Left lung (tissue), 10 donors: ENCODE results near the gene BCAT1. TPM values are rescaled to one million over a fixed set of nuclear protein-coding genes. Genes with fewer than 3 reads are reported as not detected.
A peak's percentile ranks its signal among the peaks of the same experiment; 100 is the strongest.

Experiments
- ATAC-seq: fragments of 200-7000 bp; cut with Tn5 transposase; one replicate; pipeline ENCODE4 v1.9.1; 2020; ENCODE audit warnings: moderate library complexity
- DNase-seq, 4 donors: peaks; one replicate each; pipeline ENCODE4 v3.0.0-alpha.2; 2013 to 2020
- H3K27ac ChIP-seq, 2 donors: fragments of 200-600 bp; sonication (generic) in 1 of 2; one replicate each; pipeline versions ENCODE4 v1.5.0 to v1.8.0; 2020 to 2021
- H3K27me3 ChIP-seq, 2 donors: fragments of 200-600 bp; sonication (generic) in 1 of 2; one replicate each; pipeline versions ENCODE4 v1.5.0 to v1.8.0; 2020 to 2021
- H3K36me3 ChIP-seq, 2 donors: fragments of 200-600 bp; sonication (generic) in 1 of 2; one replicate each; pipeline versions ENCODE4 v1.5.0 to v1.8.0; 2020 to 2021
- H3K4me1 ChIP-seq, 2 donors: fragments of 200-600 bp; one replicate each; pipeline ENCODE4 v1.8.0; 2021
- H3K4me3 ChIP-seq, 2 donors: fragments of 200-600 bp; sonication (generic) in 1 of 2; one replicate each; pipeline versions ENCODE4 v1.5.0 to v1.8.0; 2020 to 2021; ENCODE audit warnings: mild to moderate bottlenecking in 1 of 2
- H3K9me3 ChIP-seq, 2 donors: fragments of 200-600 bp; sonication (generic) in 1 of 2; one replicate each; pipeline versions ENCODE4 v1.5.0 to v1.8.0; 2020 to 2021
- intact Hi-C, 2 donors: fragments of 100-400 bp; cut with DNase I; formaldehyde crosslinking; loops; one replicate each; pipeline versions ENCODE4 v1.11.2 to v1.14.2; 2022
- polyA plus RNA-seq, 6 donors: library from polyadenylated mRNA; unstranded; fragments of 120-200 nt; gene quantifications; one replicate each; pipeline ENCODE4 v1.2.1, GENCODE V29; 2013; ENCODE audit not compliant: insufficient read length in 6 of 6
- total RNA-seq, 2 donors: library from RNA; stranded (reverse); fragmentation: NEBNext Ultra II Directional; extraction: Animal tissue kit (Norgen Biotek cat#: 25700); gene quantifications; one replicate each; pipeline ENCODE4 v1.2.1, GENCODE V29; 2021
- TF ChIP-seq, protein P1 (sequence below), 2 donors: fragments of 200-600 bp; sonication (generic) in 1 of 2; IDR thresholded peaks; one replicate each; pipeline versions ENCODE4 v1.5.0 to v1.8.0; 2021; ENCODE audit warnings: antibody characterized with exemption in 2 of 2
- donor health status: DM: no; HTN: yes; CAD: no.
- donor health status: DM: no; HTN: no; CAD: no.

BCAT1 gene
- total and polyA plus RNA-seq, 8 donors: 29.3 to 131 (median 39.5) TPM

DNA sequence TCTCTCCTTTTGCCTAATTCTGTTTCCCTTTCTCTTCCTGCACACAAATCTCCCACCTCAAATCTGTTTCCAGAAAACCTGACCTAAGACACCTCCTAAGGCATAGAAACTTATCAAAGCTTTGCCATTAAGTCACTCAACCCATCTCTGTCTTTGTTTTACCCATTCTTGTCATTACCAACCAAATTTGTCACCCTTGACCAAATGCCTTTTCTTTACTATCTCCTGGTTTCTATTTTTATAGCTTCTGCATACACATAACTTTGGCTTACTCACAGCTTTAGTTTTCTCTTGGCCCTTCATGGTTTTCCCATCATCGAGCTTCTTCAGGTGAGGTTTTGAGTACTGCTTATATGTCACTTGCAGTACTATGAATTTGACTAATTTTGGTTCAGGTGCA, 184.2 kb downstream of the BCAT1 start:
- no peak for ATAC-seq
- H3K27me3 ChIP-seq: no peaks in the 10 kb centered on the region
- peaks cover 0 to 13% of the 10 kb centered on the region in 2 donors for H3K9me3 ChIP-seq
- H3K4me3 ChIP-seq: no peak overlapping the region
- DNase-seq: no peak
- no peaks in the 10 kb centered on the region for H3K4me1 ChIP-seq
- intact Hi-C loops: no loop called here
- no peaks in the 10 kb centered on the region for H3K36me3 ChIP-seq
- H3K27ac ChIP-seq: no peak overlapping the region
- TF ChIP-seq, protein P1, sequence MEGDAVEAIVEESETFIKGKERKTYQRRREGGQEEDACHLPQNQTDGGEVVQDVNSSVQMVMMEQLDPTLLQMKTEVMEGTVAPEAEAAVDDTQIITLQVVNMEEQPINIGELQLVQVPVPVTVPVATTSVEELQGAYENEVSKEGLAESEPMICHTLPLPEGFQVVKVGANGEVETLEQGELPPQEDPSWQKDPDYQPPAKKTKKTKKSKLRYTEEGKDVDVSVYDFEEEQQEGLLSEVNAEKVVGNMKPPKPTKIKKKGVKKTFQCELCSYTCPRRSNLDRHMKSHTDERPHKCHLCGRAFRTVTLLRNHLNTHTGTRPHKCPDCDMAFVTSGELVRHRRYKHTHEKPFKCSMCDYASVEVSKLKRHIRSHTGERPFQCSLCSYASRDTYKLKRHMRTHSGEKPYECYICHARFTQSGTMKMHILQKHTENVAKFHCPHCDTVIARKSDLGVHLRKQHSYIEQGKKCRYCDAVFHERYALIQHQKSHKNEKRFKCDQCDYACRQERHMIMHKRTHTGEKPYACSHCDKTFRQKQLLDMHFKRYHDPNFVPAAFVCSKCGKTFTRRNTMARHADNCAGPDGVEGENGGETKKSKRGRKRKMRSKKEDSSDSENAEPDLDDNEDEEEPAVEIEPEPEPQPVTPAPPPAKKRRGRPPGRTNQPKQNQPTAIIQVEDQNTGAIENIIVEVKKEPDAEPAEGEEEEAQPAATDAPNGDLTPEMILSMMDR (IDR thresholded peaks at IDR 0.05): no peak

DNA sequence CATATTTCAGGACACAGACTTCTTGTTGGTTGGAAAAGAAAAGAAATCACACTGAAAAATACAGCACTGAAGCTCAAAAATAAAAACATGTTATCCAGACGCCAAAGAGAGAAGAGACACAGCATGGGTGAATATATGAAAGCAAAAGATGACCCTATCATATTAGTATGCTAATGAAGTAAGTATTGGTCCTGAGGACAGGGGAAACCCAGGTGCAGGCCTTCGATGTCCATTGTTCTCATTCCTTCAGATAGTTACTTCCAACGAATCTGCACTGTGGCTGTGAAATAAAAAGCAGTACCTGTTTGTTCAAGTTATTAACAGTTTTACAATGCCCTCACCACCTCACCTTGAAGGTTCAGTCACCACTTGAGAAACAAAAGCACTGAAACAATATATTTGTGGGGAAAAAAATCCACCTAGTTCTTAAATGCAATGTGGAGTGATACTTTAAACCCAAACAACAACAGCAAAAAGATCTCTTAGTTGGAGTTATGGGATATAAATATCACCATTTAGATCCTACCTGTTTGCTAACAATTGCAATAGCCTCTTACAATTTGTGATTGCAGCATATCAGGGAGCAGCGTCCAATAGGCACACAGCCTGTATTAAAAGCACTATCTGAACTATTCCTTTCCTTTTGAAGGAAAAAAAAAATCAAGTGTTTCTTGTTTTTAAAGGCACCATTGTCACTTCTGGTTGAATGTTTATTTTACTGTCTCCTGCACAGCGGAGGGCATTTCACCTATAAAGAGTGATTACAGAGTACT, 188.1 kb downstream of the BCAT1 start:
- H3K9me3 ChIP-seq: no peaks in the 10 kb centered on the region
- H3K27ac ChIP-seq: peak overlapping the region in 1 of 2 donors; percentile 23
- H3K36me3 ChIP-seq: no peaks in the 10 kb centered on the region
- peaks cover 5 to 8% of the 10 kb centered on the region in 2 donors for H3K4me1 ChIP-seq
- intact Hi-C loops: no loop called here
- H3K4me3 ChIP-seq: no peak overlapping the region
- DNase-seq (no peak), ATAC-seq (peak; percentile 77)
- H3K27me3 ChIP-seq: no peaks in the 10 kb centered on the region
- TF ChIP-seq, protein P1 (IDR thresholded peaks at IDR 0.05): no peak

DNA sequence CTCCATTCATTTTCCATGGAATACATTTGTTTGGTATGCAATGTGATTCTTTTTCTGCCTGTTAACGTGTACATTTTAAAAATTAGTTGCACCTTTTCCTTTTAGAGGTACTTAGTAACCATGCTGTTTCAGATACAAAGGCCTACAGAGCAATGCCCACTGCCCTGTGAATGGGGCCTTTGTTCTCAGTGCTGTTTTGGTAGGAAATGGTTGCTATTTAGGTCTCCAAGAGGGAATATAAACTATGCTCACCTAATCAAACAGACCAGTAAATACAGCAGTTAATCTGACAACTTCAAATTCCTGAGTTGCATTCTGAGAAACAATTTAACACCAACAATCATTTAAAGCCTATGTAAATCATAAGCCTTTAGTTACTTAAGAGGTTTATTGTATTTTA, 188.7 kb downstream of the BCAT1 start:
- H3K4me3 ChIP-seq: no peak overlapping the region
- peaks cover 7 to 8% of the 10 kb centered on the region in 2 donors for H3K4me1 ChIP-seq
- H3K27ac ChIP-seq: peak overlapping the region in 1 of 2 donors; percentile 23
- H3K27me3 ChIP-seq: no peaks in the 10 kb centered on the region
- H3K9me3 ChIP-seq: no peaks in the 10 kb centered on the region
- DNase-seq: no peak
- no peaks in the 10 kb centered on the region for H3K36me3 ChIP-seq
- intact Hi-C loops: no loop called here
- TF ChIP-seq, protein P1 (IDR thresholded peaks at IDR 0.05): no peak
- ATAC-seq: no peak

Other genes with a start within 250 kb of the BCAT1 start
- gene DNAI7, start 246.1 kb upstream of the BCAT1 start, total RNA-seq: 1 to 10 TPM; 1.1 to 2.3 TPM
- 1 to 10 TPM; 3.2 to 8.1 (median 5.5) TPM for gene DNAI7, start 246.1 kb upstream of the BCAT1 start, polyA plus RNA-seq
- 10 to 100 TPM; 17.1 to 22.5 TPM for gene ETFRF1, start 246.1 kb upstream of the BCAT1 start, total RNA-seq
- 10 to 100 TPM; 23.8 to 27.0 (median 25.8) TPM for gene ETFRF1, start 246.1 kb upstream of the BCAT1 start, polyA plus RNA-seq